HL-60 (cell line): ENCODE data around the gene CSNK1G1.
A peak's percentile ranks its signal among the peaks of the same experiment; 100 is the strongest.

ENCODE experiments used
- POLR2AphosphoS5 ChIP-seq: IDR thresholded peaks from 2 replicates; pipeline ENCODE4 v1.6.1; 2012; ENCODE audit warnings: low read depth
- SPI1 ChIP-seq: IDR thresholded peaks from 2 replicates; pipeline ENCODE4 v1.6.1; 2012; ENCODE audit warnings: low read depth, mild to moderate bottlenecking, borderline replicate concordance
- TF ChIP-seq, protein P1 (sequence below): IDR thresholded peaks from one replicate; pipeline ENCODE4 v1.5.1; 2011; ENCODE audit warnings: low read length, control low read depth, inconsistent platforms; ENCODE audit not compliant: insufficient read depth
- TF ChIP-seq, protein P2 (sequence below): IDR thresholded peaks from 2 replicates; pipeline ENCODE4 v1.6.1; 2012; ENCODE audit warnings: low read depth; ENCODE audit not compliant: insufficient replicate concordance

DNA sequence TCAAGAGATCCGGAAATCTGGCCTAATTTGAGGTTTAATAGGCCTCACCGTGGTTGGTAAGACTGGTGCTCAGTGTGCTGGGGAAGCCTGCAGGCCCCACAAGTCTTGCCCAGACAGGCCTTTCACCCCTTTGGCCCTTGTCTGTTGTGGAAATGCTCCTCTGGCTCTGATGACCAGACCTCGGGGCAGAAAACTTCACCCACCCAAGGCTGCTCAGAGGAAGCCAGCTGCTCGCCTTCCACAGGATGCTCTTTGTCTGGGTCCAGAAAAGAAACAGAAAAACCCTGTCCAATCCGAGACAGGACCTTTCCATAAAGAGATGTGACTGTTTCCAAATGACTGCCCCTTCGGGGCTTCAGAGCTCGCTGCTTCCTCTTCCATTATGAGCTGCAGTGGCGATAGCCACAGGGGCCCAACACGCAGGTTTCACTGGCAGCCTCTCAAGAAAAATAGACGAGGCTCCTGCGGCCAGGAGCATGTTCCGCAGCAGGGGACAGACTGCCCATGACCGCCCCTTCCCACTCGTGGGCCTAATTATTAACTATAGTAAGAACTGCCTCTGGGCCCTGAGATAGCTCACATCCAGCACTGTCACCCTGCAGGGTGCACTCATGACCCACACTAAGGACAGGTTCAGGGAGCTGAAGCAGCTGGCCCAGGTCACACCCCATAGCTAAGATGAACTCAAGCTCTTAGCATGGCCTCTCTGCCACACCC is 211.2 kb downstream of the CSNK1G1 start:
- TF ChIP-seq POLR2AphosphoS5 = peak; percentile 26; the same call in 1 of the 2 replicates
- no peak for TF ChIP-seq SPI1
- TF ChIP-seq, protein P1, sequence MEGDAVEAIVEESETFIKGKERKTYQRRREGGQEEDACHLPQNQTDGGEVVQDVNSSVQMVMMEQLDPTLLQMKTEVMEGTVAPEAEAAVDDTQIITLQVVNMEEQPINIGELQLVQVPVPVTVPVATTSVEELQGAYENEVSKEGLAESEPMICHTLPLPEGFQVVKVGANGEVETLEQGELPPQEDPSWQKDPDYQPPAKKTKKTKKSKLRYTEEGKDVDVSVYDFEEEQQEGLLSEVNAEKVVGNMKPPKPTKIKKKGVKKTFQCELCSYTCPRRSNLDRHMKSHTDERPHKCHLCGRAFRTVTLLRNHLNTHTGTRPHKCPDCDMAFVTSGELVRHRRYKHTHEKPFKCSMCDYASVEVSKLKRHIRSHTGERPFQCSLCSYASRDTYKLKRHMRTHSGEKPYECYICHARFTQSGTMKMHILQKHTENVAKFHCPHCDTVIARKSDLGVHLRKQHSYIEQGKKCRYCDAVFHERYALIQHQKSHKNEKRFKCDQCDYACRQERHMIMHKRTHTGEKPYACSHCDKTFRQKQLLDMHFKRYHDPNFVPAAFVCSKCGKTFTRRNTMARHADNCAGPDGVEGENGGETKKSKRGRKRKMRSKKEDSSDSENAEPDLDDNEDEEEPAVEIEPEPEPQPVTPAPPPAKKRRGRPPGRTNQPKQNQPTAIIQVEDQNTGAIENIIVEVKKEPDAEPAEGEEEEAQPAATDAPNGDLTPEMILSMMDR = no peak
- TF ChIP-seq, protein P2, sequence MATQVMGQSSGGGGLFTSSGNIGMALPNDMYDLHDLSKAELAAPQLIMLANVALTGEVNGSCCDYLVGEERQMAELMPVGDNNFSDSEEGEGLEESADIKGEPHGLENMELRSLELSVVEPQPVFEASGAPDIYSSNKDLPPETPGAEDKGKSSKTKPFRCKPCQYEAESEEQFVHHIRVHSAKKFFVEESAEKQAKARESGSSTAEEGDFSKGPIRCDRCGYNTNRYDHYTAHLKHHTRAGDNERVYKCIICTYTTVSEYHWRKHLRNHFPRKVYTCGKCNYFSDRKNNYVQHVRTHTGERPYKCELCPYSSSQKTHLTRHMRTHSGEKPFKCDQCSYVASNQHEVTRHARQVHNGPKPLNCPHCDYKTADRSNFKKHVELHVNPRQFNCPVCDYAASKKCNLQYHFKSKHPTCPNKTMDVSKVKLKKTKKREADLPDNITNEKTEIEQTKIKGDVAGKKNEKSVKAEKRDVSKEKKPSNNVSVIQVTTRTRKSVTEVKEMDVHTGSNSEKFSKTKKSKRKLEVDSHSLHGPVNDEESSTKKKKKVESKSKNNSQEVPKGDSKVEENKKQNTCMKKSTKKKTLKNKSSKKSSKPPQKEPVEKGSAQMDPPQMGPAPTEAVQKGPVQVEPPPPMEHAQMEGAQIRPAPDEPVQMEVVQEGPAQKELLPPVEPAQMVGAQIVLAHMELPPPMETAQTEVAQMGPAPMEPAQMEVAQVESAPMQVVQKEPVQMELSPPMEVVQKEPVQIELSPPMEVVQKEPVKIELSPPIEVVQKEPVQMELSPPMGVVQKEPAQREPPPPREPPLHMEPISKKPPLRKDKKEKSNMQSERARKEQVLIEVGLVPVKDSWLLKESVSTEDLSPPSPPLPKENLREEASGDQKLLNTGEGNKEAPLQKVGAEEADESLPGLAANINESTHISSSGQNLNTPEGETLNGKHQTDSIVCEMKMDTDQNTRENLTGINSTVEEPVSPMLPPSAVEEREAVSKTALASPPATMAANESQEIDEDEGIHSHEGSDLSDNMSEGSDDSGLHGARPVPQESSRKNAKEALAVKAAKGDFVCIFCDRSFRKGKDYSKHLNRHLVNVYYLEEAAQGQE = no peak
